ENCODE data around the gene E2F4.

The E2F4 gene

DNA sequence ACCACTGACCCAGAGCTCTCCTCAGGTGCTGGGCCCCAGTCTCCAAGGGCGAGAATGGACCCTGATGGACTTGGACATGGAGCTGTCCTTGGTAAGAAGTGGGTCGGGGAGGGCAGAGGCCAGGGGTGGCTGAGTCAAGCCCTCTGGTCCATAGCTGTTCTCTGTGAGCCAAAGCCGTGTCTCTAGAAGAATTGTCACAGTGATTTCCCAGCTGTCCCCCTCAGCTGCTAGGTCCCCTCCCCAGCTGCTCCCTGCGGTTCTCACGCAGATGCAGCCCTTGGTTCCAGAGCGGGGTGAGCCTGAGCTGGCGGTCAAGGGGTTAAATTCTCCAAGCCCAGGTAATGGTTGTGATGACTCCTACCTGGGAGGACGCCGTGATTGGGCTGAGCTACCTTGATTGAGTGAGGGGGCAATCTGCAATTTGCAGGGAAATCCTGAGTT lies 22.9 kb upstream of the E2F4 start:
- no peak for DNase-seq (ENCODE audit: low read depth, low spot score)
- no peak overlapping the region for H3K4me3 ChIP-seq (ENCODE audit: low read depth, low read length)
- in situ Hi-C loops (cut with HindIII; ENCODE audit: low sequenced_read_pairs): no loop called here
- TF ChIP-seq CTCF (IDR thresholded peaks at IDR 0.05; ENCODE audit: low read depth, low read length): no peak

GRCh38 chr16:67169642-67170167 lies 22.2 kb upstream of the E2F4 start:
- peak overlapping the region; percentile 46 for H3K4me3 ChIP-seq (ENCODE audit: low read depth, low read length)
- DNase-seq (ENCODE audit: low read depth, low spot score): no peak
- TF ChIP-seq CTCF (IDR thresholded peaks at IDR 0.05; ENCODE audit: low read depth, low read length): peak; percentile 71
- in situ Hi-C loops (cut with HindIII; ENCODE audit: low sequenced_read_pairs): no loop called here

GRCh38 chr16:67170168-67170948 lies 21.6 kb upstream of the E2F4 start, which contains the start of gene NOL3:
Gene NOL3, plus strand, starts transcription at chr16:67170538.
- in situ Hi-C loops (cut with HindIII; ENCODE audit: low sequenced_read_pairs): no loop called here
- peak; percentile 86 for DNase-seq (ENCODE audit: low read depth, low spot score)
- H3K4me3 ChIP-seq (ENCODE audit: low read depth, low read length): peak within 1 kb of the TSS; percentile 46
- TF ChIP-seq CTCF (IDR thresholded peaks at IDR 0.05; ENCODE audit: low read depth, low read length): no peak

DNA sequence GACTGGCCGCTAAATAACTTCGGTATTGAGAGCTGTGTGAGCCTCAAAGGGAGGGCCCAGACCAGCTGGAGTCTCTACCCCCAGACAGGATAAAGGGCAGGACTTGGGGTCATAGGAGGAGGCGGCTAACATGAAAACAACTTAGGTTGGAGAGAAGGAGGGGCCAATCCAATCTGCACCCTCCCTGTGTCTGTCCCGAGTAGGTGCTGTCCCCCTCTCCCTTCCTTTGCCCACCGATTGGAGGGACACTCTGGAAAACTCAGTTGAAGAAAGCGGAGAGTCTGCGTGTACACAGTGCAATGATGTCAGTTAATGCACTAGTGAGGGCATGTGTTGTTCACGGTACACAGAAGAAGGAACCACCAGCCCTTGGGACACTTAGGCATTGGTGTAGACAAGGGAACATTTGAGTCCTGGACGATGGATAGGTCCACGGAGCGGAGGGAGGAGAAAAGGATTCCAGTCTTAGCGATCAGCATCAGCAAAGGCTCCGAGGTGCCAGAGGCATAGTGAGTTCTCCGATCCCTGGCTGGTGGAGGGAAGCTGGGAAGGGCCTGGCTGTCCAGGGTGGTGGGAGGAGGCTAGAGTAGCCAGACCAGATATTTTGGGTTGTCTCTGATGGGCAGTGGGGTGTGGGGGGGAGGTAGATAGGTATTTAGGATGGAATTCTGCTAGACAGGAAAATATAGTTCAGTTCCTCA lies 20.9 kb upstream of the E2F4 start:
- no peak for DNase-seq (ENCODE audit: low read depth, low spot score)
- in situ Hi-C loops (cut with HindIII; ENCODE audit: low sequenced_read_pairs): no loop called here
- TF ChIP-seq CTCF (IDR thresholded peaks at IDR 0.05; ENCODE audit: low read depth, low read length): no peak
- H3K4me3 ChIP-seq (ENCODE audit: low read depth, low read length): peak overlapping the region; percentile 46

- DNase-seq (ENCODE audit: low read depth, low spot score): no peak
- in situ Hi-C loops (cut with HindIII; ENCODE audit: low sequenced_read_pairs): no loop called here
- TF ChIP-seq CTCF (IDR thresholded peaks at IDR 0.05; ENCODE audit: low read depth, low read length): no peak
- H3K4me3 ChIP-seq (ENCODE audit: low read depth, low read length): no peak overlapping the region
Measured at GRCh38 chr16:67173323-67173722, 18.6 kb upstream of the E2F4 start.

DNA sequence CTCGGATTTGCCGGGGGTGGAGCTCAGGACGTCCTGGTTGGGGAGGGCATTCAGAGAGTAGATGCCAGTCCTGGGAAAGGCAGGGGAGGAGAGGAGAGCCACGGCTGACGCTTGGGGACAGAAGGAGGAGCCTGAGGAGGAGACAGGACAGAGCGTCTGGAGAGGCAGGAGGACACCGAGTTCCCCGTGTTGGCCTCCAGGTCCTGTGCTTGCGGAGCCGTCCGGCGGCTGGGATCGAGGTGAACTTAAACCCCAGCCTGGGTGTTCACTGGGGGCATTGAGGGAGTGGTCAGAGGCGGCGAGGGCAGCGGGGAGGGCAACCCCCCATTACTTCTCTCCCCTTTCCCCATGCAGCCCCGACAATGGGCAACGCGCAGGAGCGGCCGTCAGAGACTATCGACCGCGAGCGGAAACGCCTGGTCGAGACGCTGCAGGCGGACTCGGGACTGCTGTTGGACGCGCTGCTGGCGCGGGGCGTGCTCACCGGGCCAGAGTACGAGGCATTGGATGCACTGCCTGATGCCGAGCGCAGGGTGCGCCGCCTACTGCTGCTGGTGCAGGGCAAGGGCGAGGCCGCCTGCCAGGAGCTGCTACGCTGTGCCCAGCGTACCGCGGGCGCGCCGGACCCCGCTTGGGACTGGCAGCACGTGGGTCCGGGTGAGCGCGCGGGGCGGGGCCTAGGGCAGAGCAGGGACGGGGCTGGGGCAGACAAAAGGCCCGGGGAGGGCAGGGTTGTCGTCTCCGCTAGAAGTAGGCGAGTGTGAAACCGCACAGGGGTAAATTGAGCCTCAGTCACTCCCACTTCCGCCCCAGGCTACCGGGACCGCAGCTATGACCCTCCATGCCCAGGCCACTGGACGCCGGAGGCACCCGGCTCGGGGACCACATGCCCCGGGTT lies 17.9 kb upstream of the E2F4 start:
- peak overlapping the region; percentile 30 for H3K4me3 ChIP-seq (ENCODE audit: low read depth, low read length)
- DNase-seq (ENCODE audit: low read depth, low spot score): peak; percentile 82
- in situ Hi-C loops (cut with HindIII; ENCODE audit: low sequenced_read_pairs): no loop called here
- peak; percentile 29 for TF ChIP-seq CTCF (IDR thresholded peaks at IDR 0.05; ENCODE audit: low read depth, low read length)

Measured in astrocyte of the spinal cord (primary cell).